Neural progenitor cell (in vitro differentiated cells): ENCODE results near the gene LUC7L3. TPM values are rescaled to one million over a fixed set of nuclear protein-coding genes. Genes with fewer than 3 reads are reported as not detected.

Experiments used
- DNase-seq: peaks from one replicate; pipeline ENCODE4 v3.0.0-alpha.2; 2016; ENCODE audit warnings: low spot score
- H2AFZ ChIP-seq: fragments of 200-600 bp; sonication (generic); replicated peaks from 2 replicates; pipeline ENCODE4 v1.6.1; 2016; ENCODE audit warnings: antibody characterized with exemption
- H3F3A ChIP-seq: fragments of 200-600 bp; sonication (generic); 2 replicates; pipeline ENCODE4 v1.6.1; 2016; ENCODE audit warnings: antibody characterized with exemption, low read depth
- H3K27ac ChIP-seq: fragments of 200-600 bp; sonication (generic); 2 replicates; pipeline ENCODE4 v1.5.1; 2016; ENCODE audit warnings: mild to moderate bottlenecking
- H3K27me3 ChIP-seq: fragments of 200-600 bp; sonication (generic); 2 replicates; pipeline ENCODE4 v1.6.1; 2016; ENCODE audit warnings: mild to moderate bottlenecking, moderate library complexity
- H3K36me3 ChIP-seq: fragments of 200-600 bp; sonication (generic); 2 replicates; pipeline ENCODE4 v1.5.1; 2016
- H3K4me1 ChIP-seq: fragments of 200-600 bp; sonication (generic); 2 replicates; pipeline ENCODE4 v1.6.1; 2016; ENCODE audit warnings: mixed run types
- H3K4me2 ChIP-seq: fragments of 200-600 bp; sonication (generic); 2 replicates; pipeline ENCODE4 v1.6.1; 2016
- H3K4me3 ChIP-seq: fragments of 200-600 bp; sonication (generic); 2 replicates; pipeline ENCODE4 v1.5.1; 2016
- H3K79me2 ChIP-seq: fragments of 200-600 bp; sonication (generic); 2 replicates; pipeline ENCODE4 v1.6.1; 2016; ENCODE audit warnings: low read depth
- H3K9ac ChIP-seq: fragments of 200-600 bp; sonication (generic); 2 replicates; pipeline ENCODE4 v1.6.1; 2016
- H3K9me3 ChIP-seq: fragments of 200-600 bp; sonication (generic); 2 replicates; pipeline ENCODE4 v1.5.1; 2016; ENCODE audit warnings: low read depth
- H4K20me1 ChIP-seq: fragments of 200-600 bp; sonication (generic); 2 replicates; pipeline ENCODE4 v1.6.1; 2016; ENCODE audit warnings: low read depth
- H3K27ac Mint-ChIP-seq: 3 replicates; pipeline ENCODE4 v1.8.0; 2021; ENCODE audit warnings: mixed read lengths
- H3K27me3 Mint-ChIP-seq: 2 replicates; pipeline ENCODE4 v1.8.0; 2022; ENCODE audit warnings: low read depth, mild to moderate bottlenecking, inconsistent platforms, moderate library complexity, mixed read lengths; ENCODE audit not compliant: insufficient read depth
- H3K36me3 Mint-ChIP-seq: 3 replicates; pipeline ENCODE4 v1.8.0; 2021; ENCODE audit warnings: mixed read lengths
- H3K4me1 Mint-ChIP-seq: 3 replicates; pipeline ENCODE4 v1.8.0; 2021; ENCODE audit warnings: mixed read lengths
- H3K4me3 Mint-ChIP-seq: 3 replicates; pipeline ENCODE4 v1.8.0; 2021; ENCODE audit warnings: mild to moderate bottlenecking, moderate library complexity, mixed read lengths
- H3K9me3 Mint-ChIP-seq: 3 replicates; pipeline ENCODE4 v1.8.0; 2020; ENCODE audit warnings: mixed read lengths
- CTCF ChIP-seq: fragments of 200-600 bp; sonication (generic); IDR thresholded peaks from 2 replicates; pipeline ENCODE4 v1.5.1; 2017; ENCODE audit warnings: antibody characterized with exemption, mild to moderate bottlenecking
- EZH2 ChIP-seq: fragments of 200-600 bp; sonication (generic); IDR thresholded peaks from 2 replicates; pipeline ENCODE4 v1.6.1; 2017; ENCODE audit warnings: antibody characterized with exemption, mild to moderate bottlenecking, moderate library complexity
- EZH2phosphoT487 ChIP-seq: fragments of 200-600 bp; sonication (generic); IDR thresholded peaks from 2 replicates; pipeline ENCODE4 v1.6.1; 2017; ENCODE audit warnings: antibody characterized with exemption
- microRNA-seq: library from miRNA; unstranded; fragments of <30 nt; microRNA quantifications from one replicate; pipeline ENCODE4, GENCODE V29; 2016
- small RNA-seq: library from RNA; depleted of rRNA; stranded (forward); fragments of <200 nt; gene quantifications from one replicate; pipeline ENCODE3, GENCODE V24; 2015
- total RNA-seq: library from RNA; depleted of rRNA; stranded (reverse); fragments of >200 nt; gene quantifications from 2 replicates; pipeline ENCODE4 v1.2.3, GENCODE V29; 2015; ENCODE audit warnings: low replicate concordance

The LUC7L3 gene
- total RNA-seq, 1 donor from 2014 or later = 374 TPM

DNA sequence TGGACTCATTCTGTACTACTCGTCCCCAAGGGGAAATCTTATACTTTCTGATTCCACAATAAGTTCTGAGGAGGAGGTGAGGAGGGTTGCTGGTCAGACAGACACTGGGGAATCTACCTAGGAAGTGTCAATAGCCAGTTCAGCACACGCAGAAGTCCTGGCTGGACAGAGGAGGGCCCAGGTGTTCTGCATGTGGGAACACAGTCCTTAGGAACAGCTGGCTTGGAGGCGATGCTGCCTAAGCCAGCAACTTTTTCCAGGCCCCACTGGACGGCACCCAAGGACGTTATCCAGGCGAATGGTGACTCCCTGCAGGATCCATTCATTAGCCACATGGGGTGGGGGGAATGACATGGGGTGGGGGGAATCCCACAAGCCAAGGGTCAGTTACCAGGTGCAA lies 86.1 kb downstream of the LUC7L3 start:
- Histone ChIP-seq H3K9ac (no peak overlapping the region), H3K4me2 (no peak overlapping the region), H4K20me1 (no peaks in the 10 kb centered on the region), H3K4me3 (no peak overlapping the region), H2AFZ (no peak overlapping the region), H3K9me3 (no peaks in the 10 kb centered on the region), H3K27me3 (no peaks in the 10 kb centered on the region), H3K36me3 (no peaks in the 10 kb centered on the region), H3K4me1 (peaks cover 7% of the 10 kb centered on the region), H3K79me2 (no peaks in the 10 kb centered on the region), H3K27ac (no peak overlapping the region), H3F3A (no peaks in the 10 kb centered on the region)
- DNase-seq = no peak
- TF ChIP-seq EZH2phosphoT487 (no peak), EZH2 (no peak), CTCF (no peak)
- Mint-ChIP-seq H3K27me3 (peaks cover 16% of the 10 kb centered on the region), H3K27ac (no peak overlapping the region), H3K4me3 (no peak overlapping the region), H3K36me3 (no peaks in the 10 kb centered on the region), H3K9me3 (no peaks in the 10 kb centered on the region), H3K4me1 (peaks cover 15% of the 10 kb centered on the region)

Small RNAs within 50 kb of the gene (microRNA-seq; reads per million reads assigned to microRNA genes)
- gene MIR8059 = not detected

Small RNAs within 50 kb of the gene (small RNA-seq; reads per million reads assigned to genes)
- not detected for gene AC005921.1
- not detected for gene MIR8059
- not detected for gene RF00019

Other genes starting within 250 kb of the LUC7L3 start
- 9.7 and 12.9 TPM in 2 replicates for gene RSAD1, start 240.7 kb upstream of the LUC7L3 start, total RNA-seq
- 3.5 and 3.8 TPM in 2 replicates for gene MYCBPAP, start 211.2 kb upstream of the LUC7L3 start, total RNA-seq
- 0.09 and 0.24 TPM in 2 replicates for gene EPN3, start 186.9 kb upstream of the LUC7L3 start, total RNA-seq
- 22.8 and 60.5 TPM in 2 replicates for gene SPATA20, start 172.4 kb upstream of the LUC7L3 start, total RNA-seq
- gene CACNA1G, start 158.9 kb upstream of the LUC7L3 start, total RNA-seq = 1.6 and 4.9 TPM in 2 replicates
- 0.22 TPM in 1 of 2 replicates, not detected in the other for gene ABCC3, start 84.7 kb upstream of the LUC7L3 start, total RNA-seq
- 50.6 and 53.4 TPM in 2 replicates for gene ANKRD40, start 11.7 kb upstream of the LUC7L3 start, total RNA-seq
- not detected in 2 replicates for gene ANKRD40CL, start 47.9 kb downstream of the LUC7L3 start, total RNA-seq
- not detected in 2 replicates for gene WFIKKN2, start 116.0 kb downstream of the LUC7L3 start, total RNA-seq
- 13.6 and 18.2 TPM in 2 replicates for gene TOB1, start 146.8 kb downstream of the LUC7L3 start, total RNA-seq